GM23248 (cell line): ENCODE results near the gene CCT5. TPM values are rescaled to one million over a fixed set of nuclear protein-coding genes. Genes with fewer than 3 reads are reported as not detected.

Experiments used
- DNase-seq: peaks from one replicate; pipeline ENCODE4 v3.0.0-alpha.2; 2015
- H2AFZ ChIP-seq: fragments of 200-600 bp; sonication (generic); 2 replicates; pipeline ENCODE4 v1.6.1; 2016; ENCODE audit warnings: antibody characterized with exemption
- H3F3A ChIP-seq: fragments of 200-600 bp; sonication (generic); 2 replicates; pipeline ENCODE4 v1.6.1; 2016; ENCODE audit warnings: mild to moderate bottlenecking, antibody characterized with exemption, mixed run types; ENCODE audit not compliant: insufficient read depth
- H3K27ac ChIP-seq: fragments of 200-600 bp; sonication (generic); 2 replicates; pipeline ENCODE4 v1.5.1; 2016; ENCODE audit warnings: mild to moderate bottlenecking
- H3K27me3 ChIP-seq: fragments of 200-600 bp; sonication (generic); replicated peaks from 2 replicates; pipeline ENCODE4 v1.6.1; 2016; ENCODE audit warnings: mild to moderate bottlenecking; ENCODE audit not compliant: insufficient read depth
- H3K36me3 ChIP-seq: fragments of 200-600 bp; sonication (generic); 2 replicates; pipeline ENCODE4 v1.6.1; 2016; ENCODE audit warnings: low read depth, mild to moderate bottlenecking
- H3K4me1 ChIP-seq: fragments of 200-600 bp; sonication (generic); 2 replicates; pipeline ENCODE4 v1.6.1; 2016; ENCODE audit warnings: mild to moderate bottlenecking; ENCODE audit not compliant: insufficient read depth
- H3K4me2 ChIP-seq: fragments of 200-600 bp; sonication (generic); one replicate; pipeline ENCODE4 v1.6.1; 2016; ENCODE audit warnings: mild to moderate bottlenecking; ENCODE audit not compliant: unreplicated experiment
- H3K4me3 ChIP-seq: fragments of 200-600 bp; sonication (generic); 2 replicates; pipeline ENCODE4 v1.5.1; 2016; ENCODE audit warnings: mild to moderate bottlenecking
- H3K79me2 ChIP-seq: fragments of 200-600 bp; sonication (generic); 2 replicates; pipeline ENCODE4 v1.6.1; 2016; ENCODE audit warnings: mild to moderate bottlenecking; ENCODE audit not compliant: insufficient read depth
- H3K9ac ChIP-seq: fragments of 200-600 bp; sonication (generic); 2 replicates; pipeline ENCODE4 v1.6.1; 2016; ENCODE audit warnings: mild to moderate bottlenecking
- H3K9me2 ChIP-seq: fragments of 200-600 bp; sonication (generic); 2 replicates; pipeline ENCODE4 v1.6.1; 2016; ENCODE audit warnings: mixed run types, mild to moderate bottlenecking, moderate library complexity; ENCODE audit not compliant: insufficient read depth
- H3K9me3 ChIP-seq: fragments of 200-600 bp; sonication (generic); one replicate; pipeline ENCODE4 v1.6.1; 2017; ENCODE audit warnings: low read depth
- H4K20me1 ChIP-seq: fragments of 200-600 bp; sonication (generic); 2 replicates; pipeline ENCODE4 v1.6.0; 2016; ENCODE audit not compliant: insufficient read depth
- EZH2 ChIP-seq: fragments of 200-600 bp; sonication (generic); IDR thresholded peaks from 2 replicates; pipeline ENCODE4 v1.6.1; 2018; ENCODE audit warnings: antibody characterized with exemption, mild to moderate bottlenecking; ENCODE audit not compliant: insufficient read depth, poor library complexity, severe bottlenecking
- EZH2phosphoT487 ChIP-seq: fragments of 200-600 bp; sonication (generic); IDR thresholded peaks from 2 replicates; pipeline ENCODE4 v1.6.1; 2018; ENCODE audit warnings: antibody characterized with exemption, moderate library complexity, mild to moderate bottlenecking, low read depth; ENCODE audit not compliant: insufficient read depth
- WGBS, 2 experiments: methylation state at CpG; one replicate each; pipeline ENCODE4 v1.1.6; 2015 to 2017; ENCODE audit warnings: low lambda C conversion rate in 2 of 2, low coverage in 1 of 2; ENCODE audit errors: missing lambda C conversion rate in 2 of 2; 5-methylcytosine and 5-hydroxymethylcytosine counted together
- in situ Hi-C: fragments of 300-500 bp; cut with MboI; formaldehyde crosslinking; loops from 2 replicates; pipeline ENCODE4 v1.15.0; 2020
- polyA plus RNA-seq: library from polyadenylated mRNA; unstranded; fragments of >200 nt; fragmentation: Nextera tagmentation; extraction: Ambion mirVana; gene quantifications from 2 replicates; pipeline ENCODE4 v1.2.1, GENCODE V29; 2016
- total RNA-seq: library from RNA; depleted of rRNA; stranded (reverse); fragments of >200 nt; shearing (Covaris generic); gene quantifications from 2 replicates; pipeline ENCODE4 v1.2.3, GENCODE V29; 2014

Gene CCT5
- total and polyA plus RNA-seq, 2 experiments from 2014 or later = 264 to 392 TPM

DNA sequence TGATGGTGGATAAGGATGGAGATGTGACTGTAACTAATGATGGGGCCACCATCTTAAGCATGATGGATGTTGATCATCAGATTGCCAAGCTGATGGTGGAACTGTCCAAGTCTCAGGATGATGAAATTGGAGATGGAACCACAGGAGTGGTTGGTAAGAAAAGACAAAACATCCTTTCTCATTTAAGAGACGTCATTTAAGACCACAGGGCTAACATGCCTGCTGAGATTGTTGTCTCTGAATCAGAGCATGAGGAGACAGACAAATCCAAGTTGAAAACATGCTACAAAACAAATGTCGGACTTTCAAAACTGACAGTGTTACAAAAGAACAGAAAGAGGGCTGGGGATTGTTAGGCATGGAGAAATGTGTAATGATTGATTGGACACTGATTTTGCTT, 4.6 kb downstream of the CCT5 start:
- no peak for DNase-seq
- no peak overlapping the region for H3K27ac ChIP-seq
- TF ChIP-seq EZH2phosphoT487 (no peak), EZH2 (no peak)
- no peaks in the 10 kb centered on the region for H3K27me3 ChIP-seq
- in situ Hi-C loops = no loop called here
- no peaks in the 10 kb centered on the region for H3K9me3 ChIP-seq
- 3 to 11% methylated on average over 2 of the region's 2 CpGs for WGBS, 2 experiments
- H3F3A ChIP-seq = peaks cover 26% of the 10 kb centered on the region; the same call in 1 of the 2 replicates
- no peak overlapping the region for H2AFZ ChIP-seq
- peaks cover 15% of the 10 kb centered on the region for H3K4me1 ChIP-seq
- H3K9ac ChIP-seq = no peak overlapping the region
- H3K9me2 ChIP-seq = no peaks in the 10 kb centered on the region
- no peak overlapping the region for H3K4me3 ChIP-seq
- H3K36me3 ChIP-seq = peaks cover 67% of the 10 kb centered on the region
- H4K20me1 ChIP-seq = peaks cover 18% of the 10 kb centered on the region; the same call in 1 of the 2 replicates
- H3K79me2 ChIP-seq = peaks cover 96% of the 10 kb centered on the region
- no peak overlapping the region for H3K4me2 ChIP-seq

DNA sequence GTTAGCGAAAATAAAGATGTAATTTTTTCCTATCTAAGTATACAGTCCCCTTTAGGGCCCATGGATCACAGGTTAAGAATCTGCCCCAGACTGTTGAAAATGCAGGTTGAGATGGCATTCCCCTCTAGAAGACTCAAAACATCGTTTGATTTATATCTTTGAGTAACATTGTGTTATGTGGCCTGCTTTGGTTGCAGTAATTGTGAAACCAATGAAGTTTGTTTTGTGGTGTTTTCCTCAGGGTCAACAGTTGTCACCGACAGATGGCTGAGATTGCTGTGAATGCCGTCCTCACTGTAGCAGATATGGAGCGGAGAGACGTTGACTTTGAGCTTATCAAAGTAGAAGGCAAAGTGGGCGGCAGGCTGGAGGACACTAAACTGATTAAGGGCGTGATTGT, 7.8 kb downstream of the CCT5 start:
- H3K9me2 ChIP-seq = no peaks in the 10 kb centered on the region
- peaks cover 86% of the 10 kb centered on the region for H3K36me3 ChIP-seq
- no peaks in the 10 kb centered on the region for H3K9me3 ChIP-seq
- DNase-seq = no peak
- H4K20me1 ChIP-seq = 0 out of 2 replicates have a peak, but pooled peaks cover 15% of the 10 kb centered on the region
- no peak overlapping the region for H3K27ac ChIP-seq
- H3K27me3 ChIP-seq = no peaks in the 10 kb centered on the region
- H3K79me2 ChIP-seq = peaks cover 71% of the 10 kb centered on the region
- no peaks in the 10 kb centered on the region for H3K4me1 ChIP-seq
- TF ChIP-seq EZH2 (no peak), EZH2phosphoT487 (no peak)
- H3K4me2 ChIP-seq = no peak overlapping the region
- H2AFZ ChIP-seq = no peak overlapping the region
- in situ Hi-C loops = no loop called here
- WGBS, 2 experiments = 83 to 88% methylated on average over 8 of the region's 8 CpGs
- no peak overlapping the region for H3K9ac ChIP-seq
- H3K4me3 ChIP-seq = no peak overlapping the region
- H3F3A ChIP-seq = peaks cover 45% of the 10 kb centered on the region

DNA sequence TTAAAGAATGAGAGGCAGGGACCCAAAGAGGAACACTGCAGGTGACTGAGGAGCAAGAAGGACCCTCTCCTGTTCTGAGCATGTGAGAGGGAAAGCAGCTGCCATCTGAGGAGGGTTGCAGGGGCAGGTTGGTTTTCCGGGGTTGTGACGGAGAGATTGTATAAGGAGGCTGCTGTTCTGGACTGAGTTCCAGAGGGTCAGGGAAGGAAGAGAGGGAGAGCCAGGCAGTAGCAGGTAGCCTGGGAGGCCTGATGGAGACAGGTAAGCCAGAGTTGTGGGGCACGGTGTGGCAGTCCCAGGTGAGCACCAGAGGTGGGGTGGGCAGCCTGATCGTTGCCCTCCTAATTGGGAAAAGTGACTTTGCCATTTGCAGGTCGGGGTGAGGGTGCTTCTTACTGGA, 9.8 kb downstream of the CCT5 start:
- TF ChIP-seq EZH2phosphoT487 (no peak), EZH2 (no peak)
- WGBS, 2 experiments = 80 to 83% methylated on average over 5 of the region's 5 CpGs
- Histone ChIP-seq H2AFZ (no peak overlapping the region), H3K27ac (no peak overlapping the region), H3K9me3 (no peaks in the 10 kb centered on the region), H4K20me1 (no peaks in the 10 kb centered on the region), H3K79me2 (peaks cover 51% of the 10 kb centered on the region), H3K9ac (no peak overlapping the region), H3K4me2 (no peak overlapping the region), H3K9me2 (no peaks in the 10 kb centered on the region), H3K36me3 (peaks cover 95% of the 10 kb centered on the region), H3K4me3 (no peak overlapping the region), H3F3A (peaks cover 59% of the 10 kb centered on the region), H3K27me3 (no peaks in the 10 kb centered on the region), H3K4me1 (no peaks in the 10 kb centered on the region)
- no peak for DNase-seq
- in situ Hi-C loops = no loop called here

DNA sequence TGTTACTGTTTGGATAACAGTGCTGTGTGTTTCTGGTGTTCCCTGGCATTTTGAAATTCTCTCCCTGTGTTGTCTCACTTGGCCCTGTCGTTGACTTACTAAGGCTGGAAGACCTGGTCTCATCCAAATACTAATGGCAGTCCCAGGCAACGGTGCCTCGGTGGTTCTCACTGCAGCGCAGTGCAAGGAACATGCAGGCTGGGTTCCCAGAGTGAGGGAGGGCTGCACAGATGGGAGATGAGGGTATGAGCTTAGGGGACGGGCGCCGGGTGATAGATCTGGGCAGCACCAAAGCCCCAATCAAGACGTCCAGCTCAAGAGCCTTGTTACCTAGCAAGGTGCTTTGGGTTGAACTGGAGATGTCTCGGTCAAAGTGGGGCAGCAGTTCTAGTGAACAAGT, 11.0 kb downstream of the CCT5 start:
- no peak overlapping the region for H3K9ac ChIP-seq
- no peaks in the 10 kb centered on the region for H3K9me3 ChIP-seq
- H3K9me2 ChIP-seq = no peaks in the 10 kb centered on the region
- no peaks in the 10 kb centered on the region for H3K27me3 ChIP-seq
- no peaks in the 10 kb centered on the region for H3K4me1 ChIP-seq
- H3K36me3 ChIP-seq = peaks cover 90% of the 10 kb centered on the region
- 84 to 88% methylated on average over 9 of the region's 9 CpGs for WGBS, 2 experiments
- no peak overlapping the region for H2AFZ ChIP-seq
- no peak for TF ChIP-seq EZH2phosphoT487
- no peak for TF ChIP-seq EZH2
- peaks cover 70% of the 10 kb centered on the region for H3F3A ChIP-seq
- H3K4me2 ChIP-seq = no peak overlapping the region
- H4K20me1 ChIP-seq = no peaks in the 10 kb centered on the region
- H3K79me2 ChIP-seq = peaks cover 39% of the 10 kb centered on the region
- DNase-seq = no peak
- H3K27ac ChIP-seq = no peak overlapping the region
- H3K4me3 ChIP-seq = no peak overlapping the region
- in situ Hi-C loops = no loop called here
